Measurements from ENCODE around the gene PSMG2.

PSMG2 gene

DNA sequence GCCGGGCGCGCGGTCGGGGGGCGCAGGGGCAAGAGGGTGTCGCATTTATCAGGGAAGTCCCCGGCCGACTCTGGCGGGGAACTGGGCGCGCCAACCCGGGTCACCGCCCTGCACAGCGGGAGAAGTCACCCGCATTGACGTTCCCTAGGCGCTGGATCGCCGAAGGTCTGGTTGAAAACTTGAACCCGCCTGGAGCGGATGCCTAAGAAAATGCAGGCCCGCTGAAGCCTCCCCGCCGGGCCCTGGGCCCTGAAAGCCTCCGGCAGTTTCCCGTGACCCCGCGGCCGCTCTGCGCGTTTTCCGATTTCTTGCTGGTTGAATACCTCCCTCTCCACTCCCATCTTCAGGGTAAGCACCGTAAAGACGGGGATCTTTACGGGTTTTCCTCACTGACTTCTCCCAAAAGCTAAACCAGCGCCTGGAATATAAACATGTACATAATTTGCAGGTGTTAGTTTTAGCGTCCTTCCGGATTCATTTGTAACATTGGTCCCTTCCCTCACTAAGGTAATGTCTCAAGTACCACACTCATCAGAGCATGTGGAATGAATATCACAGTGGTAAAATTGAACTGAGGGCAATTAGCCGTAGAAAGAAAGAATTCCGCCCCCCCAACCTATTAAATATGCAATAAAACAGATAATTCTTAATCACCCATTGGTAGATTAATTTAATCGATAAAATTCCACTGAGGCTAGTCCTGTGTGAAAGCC, 44.3 kb upstream of the PSMG2 start:
- DNase-seq (ENCODE audit: low read depth, low spot score): no peak
- POLR2A ChIA-PET: interaction anchor here (0.8 to 1.0 kb wide), 2 partner anchors 251 to 282 kb away, joined by 3 to 4 read pairs; partner anchors contain the start of genes AFG3L2 and PRELID3A
- CTCF ChIA-PET: interaction anchor here (0.6 to 15.7 kb wide), 20 partner anchors 12 to 387 kb away, joined by 3 to 336 read pairs (median 4); partner anchors contain the start of gene PRELID3A
- peak overlapping the region; percentile 81 for H3K4me3 ChIP-seq (ENCODE audit: low read depth, low read length)
- TF ChIP-seq, protein P1, sequence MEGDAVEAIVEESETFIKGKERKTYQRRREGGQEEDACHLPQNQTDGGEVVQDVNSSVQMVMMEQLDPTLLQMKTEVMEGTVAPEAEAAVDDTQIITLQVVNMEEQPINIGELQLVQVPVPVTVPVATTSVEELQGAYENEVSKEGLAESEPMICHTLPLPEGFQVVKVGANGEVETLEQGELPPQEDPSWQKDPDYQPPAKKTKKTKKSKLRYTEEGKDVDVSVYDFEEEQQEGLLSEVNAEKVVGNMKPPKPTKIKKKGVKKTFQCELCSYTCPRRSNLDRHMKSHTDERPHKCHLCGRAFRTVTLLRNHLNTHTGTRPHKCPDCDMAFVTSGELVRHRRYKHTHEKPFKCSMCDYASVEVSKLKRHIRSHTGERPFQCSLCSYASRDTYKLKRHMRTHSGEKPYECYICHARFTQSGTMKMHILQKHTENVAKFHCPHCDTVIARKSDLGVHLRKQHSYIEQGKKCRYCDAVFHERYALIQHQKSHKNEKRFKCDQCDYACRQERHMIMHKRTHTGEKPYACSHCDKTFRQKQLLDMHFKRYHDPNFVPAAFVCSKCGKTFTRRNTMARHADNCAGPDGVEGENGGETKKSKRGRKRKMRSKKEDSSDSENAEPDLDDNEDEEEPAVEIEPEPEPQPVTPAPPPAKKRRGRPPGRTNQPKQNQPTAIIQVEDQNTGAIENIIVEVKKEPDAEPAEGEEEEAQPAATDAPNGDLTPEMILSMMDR (IDR thresholded peaks at IDR 0.05; ENCODE audit: insufficient read depth, low read length, missing control alignments): no peak

DNA sequence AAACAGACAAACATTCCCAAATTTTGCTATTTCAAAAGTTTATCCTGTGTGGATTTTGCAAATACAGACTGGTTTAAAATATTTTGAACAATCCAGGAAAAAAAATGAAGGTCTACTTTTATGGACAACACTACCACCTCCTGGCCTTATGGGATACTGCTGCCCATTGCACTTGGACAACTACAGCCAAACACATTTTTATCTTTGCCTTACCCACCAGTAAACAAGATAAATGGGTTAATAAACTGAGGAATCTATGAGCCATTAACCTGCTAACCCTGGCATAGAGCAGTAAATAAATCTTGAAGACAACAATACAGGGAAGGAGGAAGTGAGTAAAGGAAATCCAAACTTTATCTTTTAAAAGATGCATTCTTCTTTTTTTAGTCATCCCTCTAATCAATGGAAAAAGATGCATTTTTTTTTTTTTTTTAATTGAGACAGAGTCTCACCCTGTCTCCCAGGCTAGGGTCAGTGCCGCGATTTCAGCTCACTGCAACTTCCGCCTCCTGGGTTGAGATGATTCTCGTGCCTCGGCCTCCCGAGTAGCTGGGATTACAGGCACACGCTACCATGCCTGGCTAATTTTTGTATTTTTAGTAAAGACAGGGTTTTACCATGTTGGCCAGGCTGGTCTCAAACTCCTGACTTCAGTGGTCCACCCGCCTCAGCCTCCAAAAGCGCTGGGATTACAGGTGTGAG, 42.8 kb upstream of the PSMG2 start:
- no peak overlapping the region for H3K4me3 ChIP-seq (ENCODE audit: low read depth, low read length)
- no peak for DNase-seq (ENCODE audit: low read depth, low spot score)
- ChIA-PET POLR2A (no interaction called here), CTCF (interaction anchor here (0.8 to 15.7 kb wide), 23 partner anchors 10 to 388 kb away, joined by 3 to 336 read pairs (median 4); partner anchors contain the start of gene PRELID3A)
- TF ChIP-seq, protein P1 (IDR thresholded peaks at IDR 0.05; ENCODE audit: insufficient read depth, low read length, missing control alignments): peak; percentile 76

DNA sequence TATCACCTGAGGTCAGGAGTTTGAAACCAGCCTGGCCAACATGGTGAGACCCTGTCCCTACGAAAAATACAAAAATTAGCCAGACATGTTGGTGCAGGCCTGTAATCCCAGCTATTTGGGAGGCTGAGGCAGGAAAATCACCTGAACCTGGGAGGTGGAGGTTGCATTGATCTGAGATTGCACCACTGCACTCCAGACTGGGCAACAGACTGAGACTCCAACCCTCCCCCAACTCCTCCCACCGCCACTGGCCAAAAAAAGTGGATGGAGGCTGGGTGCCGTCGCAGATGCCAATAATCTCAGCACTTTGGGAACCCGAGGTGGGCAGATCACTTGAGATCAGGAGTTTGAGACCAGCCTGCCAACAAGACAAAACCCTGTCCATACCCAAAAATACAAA, 34.8 kb upstream of the PSMG2 start:
- DNase-seq (ENCODE audit: low read depth, low spot score): no peak
- TF ChIP-seq, protein P1 (IDR thresholded peaks at IDR 0.05; ENCODE audit: insufficient read depth, low read length, missing control alignments): no peak
- POLR2A ChIA-PET: no interaction called here
- CTCF ChIA-PET: interaction anchor here (15.7 kb wide), 1 partner anchor 278 kb away, joined by 336 read pairs; no protein-coding TSS in a partner anchor
- no peak overlapping the region for H3K4me3 ChIP-seq (ENCODE audit: low read depth, low read length)

DNA sequence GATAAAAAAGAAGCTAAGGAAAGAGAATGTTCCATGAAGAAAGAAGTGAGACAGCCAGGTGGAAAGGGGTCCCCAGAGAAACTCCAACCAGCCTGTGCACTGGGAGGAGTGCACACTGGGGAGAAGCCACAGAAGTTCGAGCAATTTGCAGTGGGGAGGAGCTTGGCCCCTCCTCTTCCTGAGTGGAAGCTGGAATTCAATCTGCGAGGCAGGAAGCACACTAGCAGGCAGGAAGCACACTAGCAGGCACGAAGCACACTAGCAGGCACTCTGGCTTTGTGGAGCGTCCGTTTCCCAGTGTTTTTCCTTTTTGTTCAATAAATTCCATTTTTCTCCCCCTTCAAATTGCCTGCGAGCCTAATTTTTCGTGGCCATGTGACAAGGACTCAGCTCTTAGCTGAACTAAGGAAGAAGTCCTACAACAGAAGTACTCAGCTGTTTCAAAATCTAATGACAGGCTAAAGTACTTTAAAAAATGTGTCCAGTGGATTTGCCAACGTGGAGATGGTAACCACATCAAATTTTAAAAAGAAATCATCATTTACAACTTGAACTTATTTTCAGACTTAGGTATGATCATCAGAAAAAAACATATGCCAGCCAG, 23.6 kb upstream of the PSMG2 start:
- CTCF ChIA-PET: interaction anchor here (0.8 to 1.9 kb wide), 4 partner anchors 20 to 287 kb away, joined by 3 to 11 read pairs (median 4); no protein-coding TSS in a partner anchor
- POLR2A ChIA-PET: interaction anchor here (0.6 to 1.2 kb wide), 4 partner anchors 15 to 302 kb away, joined by 3 read pairs; partner anchors contain the start of genes AFG3L2, CEP76 and PSMG2
- no peak for DNase-seq (ENCODE audit: low read depth, low spot score)
- H3K4me3 ChIP-seq (ENCODE audit: low read depth, low read length): no peak overlapping the region
- TF ChIP-seq, protein P1 (IDR thresholded peaks at IDR 0.05; ENCODE audit: insufficient read depth, low read length, missing control alignments): no peak

DNA sequence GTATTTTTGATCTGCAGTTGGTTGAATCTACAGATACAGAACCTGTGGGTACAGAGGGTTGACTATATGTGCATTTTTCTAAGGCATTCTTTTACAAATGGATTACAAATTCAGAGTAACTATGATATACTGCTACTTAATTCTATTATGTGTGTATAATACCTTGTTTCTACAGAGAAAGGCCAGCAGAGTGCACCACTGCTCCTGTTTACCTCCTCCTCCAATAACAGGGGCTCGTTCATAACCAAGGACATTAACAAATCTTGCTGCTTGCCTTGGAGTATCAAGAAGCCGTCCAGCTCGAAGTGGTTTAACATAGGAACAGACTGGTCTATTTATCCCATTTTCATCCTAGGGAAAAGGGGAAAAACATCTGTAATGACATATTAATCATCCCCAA, 16.7 kb upstream of the PSMG2 start:
- TF ChIP-seq, protein P1 (IDR thresholded peaks at IDR 0.05; ENCODE audit: insufficient read depth, low read length, missing control alignments): no peak
- H3K4me3 ChIP-seq (ENCODE audit: low read depth, low read length): no peak overlapping the region
- no peak for DNase-seq (ENCODE audit: low read depth, low spot score)
- POLR2A ChIA-PET: no interaction called here
- CTCF ChIA-PET: interaction anchor here (1.0 to 1.5 kb wide), 2 partner anchors 16 to 248 kb away, joined by 3 to 4 read pairs; partner anchors contain the start of gene CEP76
